Caco-2 (cell line): ENCODE results near the gene MCRIP2. TPM values are rescaled to one million over a fixed set of nuclear protein-coding genes. Genes with fewer than 3 reads are reported as not detected.

Source experiments
- BruUV-seq: library from RNA; stranded (reverse); fragments of 400-500 nt; replicated peaks from 2 replicates; lab custom pipeline; 2021; lab: Mats Ljungman, UMichigan
- CTCF ChIA-PET: fragments of 300-600 bp; sonication (Branson Sonifier 250); formaldehyde crosslinking; loops from one replicate; lab custom pipeline; 2022; ENCODE audit warnings: antibody characterized with exemption; lab: Charles Lee
- POLR2A ChIA-PET: fragments of 300-600 bp; sonication (Branson Sonifier 250); formaldehyde crosslinking; loops from one replicate; lab custom pipeline; 2022; ENCODE audit warnings: antibody characterized with exemption; lab: Charles Lee
- DNase-seq, 2 experiments: peaks; one replicate each; pipeline versions ENCODE4 v3.0.0 to v3.0.0-alpha.2; 2020 to 2022
- H3K27me3 ChIP-seq: replicated peaks from 2 replicates; pipeline ENCODE4 v1.6.0; 2011; ENCODE audit warnings: low read length; ENCODE audit not compliant: control insufficient read depth, insufficient read depth
- H3K36me3 ChIP-seq: 2 replicates; pipeline ENCODE4 v1.5.1; 2011; ENCODE audit warnings: low read length; ENCODE audit not compliant: control insufficient read depth, insufficient read depth
- H3K4me1 ChIP-seq: fragments of 250-450 bp; sonication (Bioruptor Pico); 2 replicates; pipeline ENCODE4 v1.5.1; 2020; ENCODE audit warnings: mild to moderate bottlenecking
- H3K4me3 ChIP-seq: 2 replicates; pipeline ENCODE4 v1.5.1; 2011; ENCODE audit warnings: low read depth, mild to moderate bottlenecking, control low read depth, low read length
- H3K9me3 ChIP-seq: fragments of 250-450 bp; sonication (Bioruptor Pico); 2 replicates; pipeline ENCODE4 v1.5.1; 2020; ENCODE audit warnings: mild to moderate bottlenecking, moderate library complexity
- H3K27ac Mint-ChIP-seq: one replicate; pipeline ENCODE4 v1.8.0; 2022; ENCODE audit warnings: mixed read lengths; ENCODE audit not compliant: unreplicated experiment
- H3K27me3 Mint-ChIP-seq: one replicate; pipeline ENCODE4 v1.8.0; 2022; ENCODE audit warnings: mixed read lengths; ENCODE audit not compliant: insufficient read depth, unreplicated experiment
- H3K36me3 Mint-ChIP-seq: one replicate; pipeline ENCODE4 v1.8.0; 2022; ENCODE audit warnings: mild to moderate bottlenecking, mixed read lengths; ENCODE audit not compliant: insufficient read depth, unreplicated experiment
- H3K4me1 Mint-ChIP-seq: one replicate; pipeline ENCODE4 v1.8.0; 2022; ENCODE audit warnings: low read depth, mixed read lengths; ENCODE audit not compliant: unreplicated experiment
- H3K4me3 Mint-ChIP-seq: one replicate; pipeline ENCODE4 v1.8.0; 2022; ENCODE audit warnings: mild to moderate bottlenecking, moderate library complexity, mixed read lengths; ENCODE audit not compliant: unreplicated experiment
- H3K9me3 Mint-ChIP-seq: one replicate; pipeline ENCODE4 v1.8.0; 2022; ENCODE audit warnings: mixed read lengths; ENCODE audit not compliant: unreplicated experiment
- CTCF ChIP-seq, 2 experiments: fragments of 200-600 bp in 1 of 2; IDR thresholded peaks; 1 replicate in 1 of 2; 2 replicates in 1 of 2; pipeline versions ENCODE4 v1.5.1 to v1.8.0; 2011 to 2022; ENCODE audit warnings: antibody characterized with exemption in 1 of 2, control low read depth in 1 of 2, inconsistent platforms in 1 of 2, low read depth in 1 of 2, low read length in 1 of 2, mild to moderate bottlenecking in 1 of 2, moderate library complexity in 1 of 2; ENCODE audit not compliant: insufficient read depth in 1 of 2, severe bottlenecking in 1 of 2, unreplicated experiment in 1 of 2
- intact Hi-C: fragments of 100-400 bp; cut with micrococcal nuclease; formaldehyde crosslinking; loops from one replicate; pipeline ENCODE4 v1.10.0; 2022; ENCODE audit not compliant: unreplicated experiment
- total RNA-seq: library from RNA; stranded (reverse); gene quantifications from 2 replicates; pipeline ENCODE4 v1.2.3, GENCODE V29; 2022

MCRIP2 gene
- total RNA-seq, 1 experiment from 2014 or later = 33.0 TPM

GRCh38 chr16:694187-694862 is 52.7 kb downstream of the MCRIP2 start:
- TF ChIP-seq CTCF (IDR thresholded peaks at IDR 0.05; ENCODE audit: insufficient read depth in 1 of 2, low read depth in 1 of 2, low read length in 1 of 2, severe bottlenecking in 1 of 2, unreplicated experiment in 1 of 2) = no peak
- ChIA-PET POLR2A (interaction anchor here (2.0 kb wide), 1 partner anchor 27 kb away, joined by 7 read pairs; the partner anchor contains the start of gene ANTKMT), CTCF (interaction anchor here (1.0 kb wide), 1 partner anchor 25 kb away, joined by 3 read pairs; no protein-coding TSS in a partner anchor)
- Mint-ChIP-seq H3K4me3 (peak overlapping the region; percentile 71), H3K36me3 (peaks cover 20% of the 10 kb centered on the region), H3K9me3 (no peaks in the 10 kb centered on the region), H3K27ac (no peak overlapping the region), H3K4me1 (peaks cover 7% of the 10 kb centered on the region), H3K27me3 (no peaks in the 10 kb centered on the region)
- intact Hi-C loops = no loop called here
- Histone ChIP-seq H3K27me3 (no peaks in the 10 kb centered on the region), H3K4me3 (peak overlapping the region; percentile 51), H3K9me3 (no peaks in the 10 kb centered on the region), H3K36me3 (no peaks in the 10 kb centered on the region), H3K4me1 (peaks cover 14% of the 10 kb centered on the region; the same call in 1 of the 2 replicates)
- BruUV-seq = no TSS peak
- peak; percentile 70 to 72 for DNase-seq

DNA sequence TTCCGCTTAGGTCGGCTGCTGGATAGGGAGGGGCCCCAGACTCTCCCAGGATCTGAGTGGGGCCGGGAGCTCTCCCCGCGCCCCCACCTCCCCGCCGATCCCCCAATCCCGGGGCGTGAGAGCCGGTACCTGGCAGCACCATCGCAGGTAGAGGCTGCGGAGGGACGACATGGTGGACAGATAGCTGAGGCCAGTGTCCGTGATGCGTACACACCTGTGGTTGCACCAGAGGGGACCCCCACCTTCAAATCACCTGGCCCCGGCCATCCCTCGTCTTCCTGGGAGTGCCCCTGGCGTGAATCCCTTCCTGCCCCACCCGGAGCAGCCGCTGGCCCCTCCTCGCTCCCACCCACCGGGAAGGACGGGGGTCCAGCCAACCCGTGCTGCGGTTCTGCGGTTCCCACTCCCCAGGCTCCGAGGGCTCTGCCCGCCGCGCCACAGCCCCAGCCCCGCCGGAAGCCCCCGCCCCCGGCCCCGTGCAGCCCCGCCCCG is 53.3 kb downstream of the MCRIP2 start:
- POLR2A ChIA-PET = interaction anchor here (0.6 to 2.0 kb wide), 6 partner anchors 15 to 1088 kb away, joined by 3 to 10 read pairs (median 4); partner anchors contain the start of genes ANTKMT, NUBP2, SPSB3 and STUB1
- Histone ChIP-seq H3K36me3 (no peaks in the 10 kb centered on the region), H3K4me1 (peaks cover 14% of the 10 kb centered on the region; the same call in 1 of the 2 replicates), H3K4me3 (peak overlapping the region; percentile 51), H3K27me3 (no peaks in the 10 kb centered on the region), H3K9me3 (no peaks in the 10 kb centered on the region)
- CTCF ChIA-PET = interaction anchor here (0.5 to 1.0 kb wide), 4 partner anchors 15 to 50 kb away, joined by 3 to 4 read pairs (median 3); partner anchors contain the start of gene STUB1
- H3K9me3 Mint-ChIP-seq = no peaks in the 10 kb centered on the region
- intact Hi-C loops = no loop called here
- TF ChIP-seq CTCF (IDR thresholded peaks at IDR 0.05; ENCODE audit: insufficient read depth in 1 of 2, low read depth in 1 of 2, low read length in 1 of 2, severe bottlenecking in 1 of 2, unreplicated experiment in 1 of 2) = no peak
- no peak for DNase-seq
- no peaks in the 10 kb centered on the region for H3K27me3 Mint-ChIP-seq
- BruUV-seq = no TSS peak
- peaks cover 17% of the 10 kb centered on the region for H3K36me3 Mint-ChIP-seq
- no peak overlapping the region for H3K27ac Mint-ChIP-seq
- H3K4me1 Mint-ChIP-seq = peaks cover 6% of the 10 kb centered on the region
- H3K4me3 Mint-ChIP-seq = peak overlapping the region; percentile 71

- Mint-ChIP-seq H3K27ac (peak overlapping the region; percentile 50), H3K27me3 (no peaks in the 10 kb centered on the region), H3K36me3 (peaks cover 13% of the 10 kb centered on the region), H3K4me1 (peaks cover under 1% of the 10 kb centered on the region), H3K4me3 (peak overlapping the region; percentile 71), H3K9me3 (no peaks in the 10 kb centered on the region)
- DNase-seq = peak; percentile 75 to 81
- ChIA-PET POLR2A (interaction anchor here (0.6 to 2.0 kb wide), 6 partner anchors 15 to 1087 kb away, joined by 3 to 10 read pairs (median 4); partner anchors contain the start of genes ANTKMT, NUBP2, SPSB3 and STUB1), CTCF (interaction anchor here (0.5 to 1.0 kb wide), 3 partner anchors 15 to 50 kb away, joined by 3 to 4 read pairs (median 3); partner anchors contain the start of gene STUB1)
- no TSS peak for BruUV-seq
- H3K36me3 ChIP-seq = no peaks in the 10 kb centered on the region
- no peaks in the 10 kb centered on the region for H3K27me3 ChIP-seq
- no peaks in the 10 kb centered on the region for H3K9me3 ChIP-seq
- TF ChIP-seq CTCF (IDR thresholded peaks at IDR 0.05; ENCODE audit: insufficient read depth in 1 of 2, low read depth in 1 of 2, low read length in 1 of 2, severe bottlenecking in 1 of 2, unreplicated experiment in 1 of 2) = no peak
- H3K4me3 ChIP-seq = peak overlapping the region; percentile 51
- intact Hi-C loops = no loop called here
- peaks cover 12% of the 10 kb centered on the region; the same call in 1 of the 2 replicates for H3K4me1 ChIP-seq
Measured at GRCh38 chr16:695355-696089, 53.9 kb downstream of the MCRIP2 start.
